Measurements from ENCODE around the gene TOP2B. TPM values are rescaled to one million over a fixed set of nuclear protein-coding genes. Genes with fewer than 3 reads are reported as not detected.

Gene TOP2B
- total and polyA plus RNA-seq, 2 experiments from 2014 or later, result 36.7 to 58.4 TPM

GRCh38 chr3:25693238-25693637 lies 28.5 kb upstream of the TOP2B start:
- 53 to 58% methylated on average over 3 of the region's 3 CpGs for WGBS, 2 experiments (ENCODE audit: low coverage in 1 of 2, low lambda C conversion rate in 2 of 2, missing lambda C conversion rate in 2 of 2)
- no peak for DNase-seq
- no peaks in the 10 kb centered on the region for H3K9me2 ChIP-seq (ENCODE audit: insufficient read depth)
- H3K9me3 ChIP-seq (ENCODE audit: low read depth), result no peaks in the 10 kb centered on the region
- TF ChIP-seq EZH2phosphoT487 (IDR thresholded peaks at IDR 0.05; ENCODE audit: insufficient read depth, low read depth) (no peak), EZH2 (IDR thresholded peaks at IDR 0.05; ENCODE audit: insufficient read depth, poor library complexity, severe bottlenecking) (no peak)
- H2AFZ ChIP-seq, result no peak overlapping the region
- H3K4me1 ChIP-seq (ENCODE audit: insufficient read depth), result no peaks in the 10 kb centered on the region
- H3K4me3 ChIP-seq, result no peak overlapping the region
- H4K20me1 ChIP-seq (ENCODE audit: insufficient read depth), result no peaks in the 10 kb centered on the region
- no peaks in the 10 kb centered on the region; the same call in 1 of the 2 replicates for H3K27me3 ChIP-seq (replicated peaks; ENCODE audit: insufficient read depth)
- in situ Hi-C loops (cut with MboI), result no loop called here
- no peaks in the 10 kb centered on the region for H3K36me3 ChIP-seq (ENCODE audit: low read depth)
- no peaks in the 10 kb centered on the region for H3F3A ChIP-seq (ENCODE audit: insufficient read depth)
- H3K4me2 ChIP-seq (ENCODE audit: unreplicated experiment), result no peak overlapping the region
- no peaks in the 10 kb centered on the region for H3K79me2 ChIP-seq (ENCODE audit: insufficient read depth)
- H3K27ac ChIP-seq, result no peak overlapping the region
- no peak overlapping the region for H3K9ac ChIP-seq

- no peaks in the 10 kb centered on the region for H4K20me1 ChIP-seq (ENCODE audit: insufficient read depth)
- H2AFZ ChIP-seq, result no peak overlapping the region
- no peak overlapping the region for H3K4me2 ChIP-seq (ENCODE audit: unreplicated experiment)
- TF ChIP-seq EZH2 (IDR thresholded peaks at IDR 0.05; ENCODE audit: insufficient read depth, poor library complexity, severe bottlenecking), result no peak
- TF ChIP-seq EZH2phosphoT487 (IDR thresholded peaks at IDR 0.05; ENCODE audit: insufficient read depth, low read depth), result no peak
- H3K79me2 ChIP-seq (ENCODE audit: insufficient read depth), result no peaks in the 10 kb centered on the region
- H3K27me3 ChIP-seq (replicated peaks; ENCODE audit: insufficient read depth), result no peaks in the 10 kb centered on the region; the same call in 1 of the 2 replicates
- H3K4me3 ChIP-seq, result no peak overlapping the region
- H3K4me1 ChIP-seq (ENCODE audit: insufficient read depth), result no peaks in the 10 kb centered on the region
- no peaks in the 10 kb centered on the region for H3K9me2 ChIP-seq (ENCODE audit: insufficient read depth)
- no peak for DNase-seq
- no peaks in the 10 kb centered on the region for H3F3A ChIP-seq (ENCODE audit: insufficient read depth)
- H3K9ac ChIP-seq, result no peak overlapping the region
- in situ Hi-C loops (cut with MboI), result no loop called here
- WGBS, 2 experiments (ENCODE audit: low coverage in 1 of 2, low lambda C conversion rate in 2 of 2, missing lambda C conversion rate in 2 of 2), result 4 to 16% methylated on average over 1 of the region's 1 CpG
- H3K27ac ChIP-seq, result no peak overlapping the region
- H3K9me3 ChIP-seq (ENCODE audit: low read depth), result no peaks in the 10 kb centered on the region
- H3K36me3 ChIP-seq (ENCODE audit: low read depth), result no peaks in the 10 kb centered on the region
Observed at GRCh38 chr3:25692341-25692740, 27.6 kb upstream of the TOP2B start.

GRCh38 chr3:25690768-25691533 lies 26.2 kb upstream of the TOP2B start:
- 31 to 35% methylated on average over 2 of the region's 2 CpGs for WGBS, 2 experiments (ENCODE audit: low coverage in 1 of 2, low lambda C conversion rate in 2 of 2, missing lambda C conversion rate in 2 of 2)
- no peak for DNase-seq
- Histone ChIP-seq H3K27ac (no peak overlapping the region), H3K36me3 (ENCODE audit: low read depth) (no peaks in the 10 kb centered on the region), H3K9me2 (ENCODE audit: insufficient read depth) (no peaks in the 10 kb centered on the region), H2AFZ (no peak overlapping the region), H3K4me3 (no peak overlapping the region), H3K4me2 (ENCODE audit: unreplicated experiment) (no peak overlapping the region), H3K79me2 (ENCODE audit: insufficient read depth) (no peaks in the 10 kb centered on the region), H4K20me1 (ENCODE audit: insufficient read depth) (no peaks in the 10 kb centered on the region), H3K4me1 (ENCODE audit: insufficient read depth) (no peaks in the 10 kb centered on the region), H3K9ac (no peak overlapping the region), H3F3A (ENCODE audit: insufficient read depth) (no peaks in the 10 kb centered on the region), H3K9me3 (ENCODE audit: low read depth) (no peaks in the 10 kb centered on the region), H3K27me3 (replicated peaks; ENCODE audit: insufficient read depth) (no peaks in the 10 kb centered on the region)
- no peak for TF ChIP-seq EZH2phosphoT487 (IDR thresholded peaks at IDR 0.05; ENCODE audit: insufficient read depth, low read depth)
- no peak for TF ChIP-seq EZH2 (IDR thresholded peaks at IDR 0.05; ENCODE audit: insufficient read depth, poor library complexity, severe bottlenecking)
- in situ Hi-C loops (cut with MboI), result no loop called here

GRCh38 chr3:25689226-25689625 lies 24.5 kb upstream of the TOP2B start:
- Histone ChIP-seq H2AFZ (no peak overlapping the region), H3K4me2 (ENCODE audit: unreplicated experiment) (no peak overlapping the region), H3K9ac (no peak overlapping the region), H4K20me1 (ENCODE audit: insufficient read depth) (no peaks in the 10 kb centered on the region), H3K4me3 (no peak overlapping the region), H3K27me3 (replicated peaks; ENCODE audit: insufficient read depth) (no peaks in the 10 kb centered on the region), H3K9me2 (ENCODE audit: insufficient read depth) (no peaks in the 10 kb centered on the region), H3K79me2 (ENCODE audit: insufficient read depth) (no peaks in the 10 kb centered on the region), H3K27ac (no peak overlapping the region), H3F3A (ENCODE audit: insufficient read depth) (no peaks in the 10 kb centered on the region), H3K4me1 (ENCODE audit: insufficient read depth) (no peaks in the 10 kb centered on the region), H3K36me3 (ENCODE audit: low read depth) (no peaks in the 10 kb centered on the region), H3K9me3 (ENCODE audit: low read depth) (no peaks in the 10 kb centered on the region)
- in situ Hi-C loops (cut with MboI), result no loop called here
- no peak for TF ChIP-seq EZH2phosphoT487 (IDR thresholded peaks at IDR 0.05; ENCODE audit: insufficient read depth, low read depth)
- DNase-seq, result no peak
- WGBS, 2 experiments (ENCODE audit: low coverage in 1 of 2, low lambda C conversion rate in 2 of 2, missing lambda C conversion rate in 2 of 2), result 39 to 49% methylated on average over 3 of the region's 3 CpGs

Measured in GM23248 (cell line).